WTC11 (cell line): Measurements from ENCODE around the gene UAP1L1. TPM values are rescaled to one million over a fixed set of nuclear protein-coding genes. Genes with fewer than 3 reads are reported as not detected.

Experiments
- ATAC-seq: fragments of 200-7000 bp; cut with Tn5 transposase; 2 replicates; pipeline ENCODE4 v1.10.0; 2021; ENCODE audit warnings: mild to moderate bottlenecking, moderate library complexity
- CTCF ChIA-PET: fragments of 300-600 bp; sonication (Branson Sonifier 250); formaldehyde crosslinking; loops from one replicate; lab custom pipeline; 2021; ENCODE audit warnings: antibody characterized with exemption; lab: Charles Lee
- POLR2A ChIA-PET: fragments of 350-600 bp; sonication (Branson Sonifier 250); formaldehyde crosslinking; loops from one replicate; lab custom pipeline; 2021; ENCODE audit warnings: antibody characterized with exemption; lab: Charles Lee
- DNase-seq: peaks from one replicate; pipeline ENCODE4 v3.0.0; 2021; ENCODE audit warnings: low spot score
- H3K27ac Mint-ChIP-seq: 2 replicates; pipeline ENCODE4 v1.8.0; 2021; ENCODE audit warnings: mixed read lengths
- H3K27me3 Mint-ChIP-seq: 2 replicates; pipeline ENCODE4 v1.8.0; 2021; ENCODE audit warnings: low read depth, mild to moderate bottlenecking, moderate library complexity, mixed read lengths
- H3K36me3 Mint-ChIP-seq: 2 replicates; pipeline ENCODE4 v1.8.0; 2021; ENCODE audit warnings: mixed read lengths
- H3K4me1 Mint-ChIP-seq: 2 replicates; pipeline ENCODE4 v1.8.0; 2022; ENCODE audit warnings: mixed read lengths
- H3K4me3 Mint-ChIP-seq: 2 replicates; pipeline ENCODE4 v1.8.0; 2021; ENCODE audit warnings: mild to moderate bottlenecking, moderate library complexity, mixed read lengths
- H3K9me3 Mint-ChIP-seq: 2 replicates; pipeline ENCODE4 v1.8.0; 2021; ENCODE audit warnings: mixed read lengths
- ATF1 ChIP-seq: sonication (generic); formaldehyde crosslinking; IDR thresholded peaks from 2 replicates; pipeline ENCODE4 v1.8.1; 2023; ENCODE audit warnings: mild to moderate bottlenecking, moderate library complexity, missing genetic modification reagents
- ATF3 ChIP-seq: sonication (generic); formaldehyde crosslinking; conservative IDR thresholded peaks from 2 replicates; pipeline ENCODE4 v1.8.1; 2022; ENCODE audit warnings: mild to moderate bottlenecking, missing genetic modification reagents
- CREB1 ChIP-seq: sonication (generic); formaldehyde crosslinking; IDR thresholded peaks from 2 replicates; pipeline ENCODE4 v1.8.0; 2023; ENCODE audit warnings: mild to moderate bottlenecking, missing genetic modification reagents
- EMX1 ChIP-seq: fragments of 250-450 bp; sonication (Bioruptor Pico); IDR thresholded peaks from 2 replicates; pipeline ENCODE4 v1.8.0; 2021; ENCODE audit warnings: mild to moderate bottlenecking
- FOXP1 ChIP-seq: sonication (generic); formaldehyde crosslinking; IDR thresholded peaks from 2 replicates; pipeline ENCODE4 v1.8.0; 2022; ENCODE audit warnings: missing genetic modification reagents, mild to moderate bottlenecking, moderate library complexity, borderline replicate concordance
- GRHL2 ChIP-seq: fragments of 250-450 bp; sonication (Bioruptor Pico); IDR thresholded peaks from 2 replicates; pipeline ENCODE4 v1.8.0; 2022; ENCODE audit warnings: mild to moderate bottlenecking, moderate library complexity; ENCODE audit not compliant: insufficient replicate concordance, severe bottlenecking
- IRF2 ChIP-seq: sonication (generic); formaldehyde crosslinking; IDR thresholded peaks from 2 replicates; pipeline ENCODE4 v1.8.0; 2022; ENCODE audit warnings: low read depth, missing genetic modification reagents, borderline replicate concordance
- JUN ChIP-seq: sonication (generic); formaldehyde crosslinking; IDR thresholded peaks from 2 replicates; pipeline ENCODE4 v1.8.0; 2023; ENCODE audit warnings: mild to moderate bottlenecking, missing genetic modification reagents
- KAT7 ChIP-seq: sonication (generic); formaldehyde crosslinking; IDR thresholded peaks from 2 replicates; pipeline ENCODE4 v1.8.1; 2023; ENCODE audit warnings: missing genetic modification reagents, mild to moderate bottlenecking, borderline replicate concordance
- MXD4 ChIP-seq: fragments of 250-450 bp; sonication (Bioruptor Pico); IDR thresholded peaks from 2 replicates; pipeline ENCODE4 v1.8.0; 2021; ENCODE audit warnings: mild to moderate bottlenecking, moderate library complexity, borderline replicate concordance
- MYBL2 ChIP-seq: sonication (generic); formaldehyde crosslinking; IDR thresholded peaks from 2 replicates; pipeline ENCODE4 v1.8.1; 2023; ENCODE audit warnings: mild to moderate bottlenecking, moderate library complexity, missing genetic modification reagents
- NR3C1 ChIP-seq: sonication (generic); formaldehyde crosslinking; conservative IDR thresholded peaks from 2 replicates; pipeline ENCODE4 v1.8.1; 2023; ENCODE audit warnings: low read depth, mild to moderate bottlenecking, missing genetic modification reagents
- SP1 ChIP-seq: sonication (generic); formaldehyde crosslinking; conservative IDR thresholded peaks from 2 replicates; pipeline ENCODE4 v1.8.1; 2022; ENCODE audit warnings: missing genetic modification reagents
- TCF7 ChIP-seq: sonication (generic); formaldehyde crosslinking; IDR thresholded peaks from 2 replicates; pipeline ENCODE4 v1.8.0; 2022; ENCODE audit warnings: mild to moderate bottlenecking, low read depth, missing genetic modification reagents, moderate library complexity
- ZNF121 ChIP-seq: sonication (generic); formaldehyde crosslinking; IDR thresholded peaks from 2 replicates; pipeline ENCODE4 v1.8.0; 2023; ENCODE audit warnings: missing genetic modification reagents
- ZNF138 ChIP-seq: sonication (generic); formaldehyde crosslinking; conservative IDR thresholded peaks from 2 replicates; pipeline ENCODE4 v1.8.1; 2022; ENCODE audit warnings: mild to moderate bottlenecking, moderate library complexity, missing genetic modification reagents
- ZNF263 ChIP-seq: sonication (generic); formaldehyde crosslinking; IDR thresholded peaks from 2 replicates; pipeline ENCODE4 v1.8.1; 2022; ENCODE audit warnings: low read depth, mild to moderate bottlenecking, moderate library complexity, missing genetic modification reagents
- ZNF671 ChIP-seq: fragments of 250-450 bp; sonication (Bioruptor Pico); IDR thresholded peaks from 2 replicates; pipeline ENCODE4 v1.8.0; 2021; ENCODE audit warnings: mild to moderate bottlenecking
- total RNA-seq: library from RNA; stranded (reverse); gene quantifications from 3 replicates; pipeline ENCODE4 v1.2.3, GENCODE V29; 2021
- TF ChIP-seq, protein P1 (sequence below): fragments of 200-600 bp; IDR thresholded peaks from 2 replicates; pipeline ENCODE4 v1.8.0; 2022; ENCODE audit warnings: antibody characterized with exemption
- TF ChIP-seq, protein P2 (sequence below): sonication (generic); formaldehyde crosslinking; IDR thresholded peaks from 2 replicates; pipeline ENCODE4 v1.8.0; 2022; ENCODE audit warnings: mild to moderate bottlenecking, missing genetic modification reagents
- TF ChIP-seq, protein P3 (sequence below): sonication (generic); formaldehyde crosslinking; conservative IDR thresholded peaks from 2 replicates; pipeline ENCODE4 v1.8.1; 2023; ENCODE audit warnings: mild to moderate bottlenecking, low read depth, missing genetic modification reagents, moderate library complexity
- TF ChIP-seq, protein P4 (sequence below): sonication (generic); formaldehyde crosslinking; IDR thresholded peaks from 2 replicates; pipeline ENCODE4 v1.8.1; 2022; ENCODE audit warnings: low read depth, mild to moderate bottlenecking, moderate library complexity, missing genetic modification reagents, borderline replicate concordance

Gene UAP1L1
- total RNA-seq, 1 experiment from 2014 or later, result 17.7 TPM

GRCh38 chr9:137116027-137116507 is 38.8 kb downstream of the UAP1L1 start:
- ATAC-seq (no peak), DNase-seq (no peak)
- Mint-ChIP-seq H3K4me1 (no peaks in the 10 kb centered on the region), H3K4me3 (no peak overlapping the region), H3K36me3 (no peaks in the 10 kb centered on the region), H3K27me3 (peaks cover 29% of the 10 kb centered on the region), H3K27ac (no peak overlapping the region), H3K9me3 (peaks cover 8% of the 10 kb centered on the region)
- ChIA-PET POLR2A (interaction anchor here (0.6 kb wide), 1 partner anchor 45 kb away, joined by 5 read pairs; the partner anchor contains the start of gene SAPCD2), CTCF (interaction anchor here (0.9 to 1.6 kb wide), 7 partner anchors 49 to 121 kb away, joined by 3 to 8 read pairs (median 7); partner anchors contain the start of gene RNF224)
- TF ChIP-seq, protein P1, sequence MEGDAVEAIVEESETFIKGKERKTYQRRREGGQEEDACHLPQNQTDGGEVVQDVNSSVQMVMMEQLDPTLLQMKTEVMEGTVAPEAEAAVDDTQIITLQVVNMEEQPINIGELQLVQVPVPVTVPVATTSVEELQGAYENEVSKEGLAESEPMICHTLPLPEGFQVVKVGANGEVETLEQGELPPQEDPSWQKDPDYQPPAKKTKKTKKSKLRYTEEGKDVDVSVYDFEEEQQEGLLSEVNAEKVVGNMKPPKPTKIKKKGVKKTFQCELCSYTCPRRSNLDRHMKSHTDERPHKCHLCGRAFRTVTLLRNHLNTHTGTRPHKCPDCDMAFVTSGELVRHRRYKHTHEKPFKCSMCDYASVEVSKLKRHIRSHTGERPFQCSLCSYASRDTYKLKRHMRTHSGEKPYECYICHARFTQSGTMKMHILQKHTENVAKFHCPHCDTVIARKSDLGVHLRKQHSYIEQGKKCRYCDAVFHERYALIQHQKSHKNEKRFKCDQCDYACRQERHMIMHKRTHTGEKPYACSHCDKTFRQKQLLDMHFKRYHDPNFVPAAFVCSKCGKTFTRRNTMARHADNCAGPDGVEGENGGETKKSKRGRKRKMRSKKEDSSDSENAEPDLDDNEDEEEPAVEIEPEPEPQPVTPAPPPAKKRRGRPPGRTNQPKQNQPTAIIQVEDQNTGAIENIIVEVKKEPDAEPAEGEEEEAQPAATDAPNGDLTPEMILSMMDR, result no peak
- TF ChIP-seq FOXP1 (no peak), TCF7 (CRISPR knock-in tag) (no peak), ZNF138 (CRISPR knock-in tag) (no peak), KAT7 (CRISPR knock-in tag) (no peak), JUN (CRISPR knock-in tag) (no peak), CREB1 (CRISPR knock-in tag) (no peak), MXD4 (CRISPR knock-in tag) (no peak), NR3C1 (no peak), EMX1 (no peak), ZNF263 (CRISPR knock-in tag) (no peak), MYBL2 (CRISPR knock-in tag) (no peak), ZNF121 (CRISPR knock-in tag) (no peak), IRF2 (CRISPR knock-in tag) (no peak), ZNF671 (CRISPR knock-in tag) (no peak), ATF3 (no peak)
- TF ChIP-seq, protein P2, sequence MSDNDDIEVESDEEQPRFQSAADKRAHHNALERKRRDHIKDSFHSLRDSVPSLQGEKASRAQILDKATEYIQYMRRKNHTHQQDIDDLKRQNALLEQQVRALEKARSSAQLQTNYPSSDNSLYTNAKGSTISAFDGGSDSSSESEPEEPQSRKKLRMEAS, result no peak
- TF ChIP-seq, protein P3, sequence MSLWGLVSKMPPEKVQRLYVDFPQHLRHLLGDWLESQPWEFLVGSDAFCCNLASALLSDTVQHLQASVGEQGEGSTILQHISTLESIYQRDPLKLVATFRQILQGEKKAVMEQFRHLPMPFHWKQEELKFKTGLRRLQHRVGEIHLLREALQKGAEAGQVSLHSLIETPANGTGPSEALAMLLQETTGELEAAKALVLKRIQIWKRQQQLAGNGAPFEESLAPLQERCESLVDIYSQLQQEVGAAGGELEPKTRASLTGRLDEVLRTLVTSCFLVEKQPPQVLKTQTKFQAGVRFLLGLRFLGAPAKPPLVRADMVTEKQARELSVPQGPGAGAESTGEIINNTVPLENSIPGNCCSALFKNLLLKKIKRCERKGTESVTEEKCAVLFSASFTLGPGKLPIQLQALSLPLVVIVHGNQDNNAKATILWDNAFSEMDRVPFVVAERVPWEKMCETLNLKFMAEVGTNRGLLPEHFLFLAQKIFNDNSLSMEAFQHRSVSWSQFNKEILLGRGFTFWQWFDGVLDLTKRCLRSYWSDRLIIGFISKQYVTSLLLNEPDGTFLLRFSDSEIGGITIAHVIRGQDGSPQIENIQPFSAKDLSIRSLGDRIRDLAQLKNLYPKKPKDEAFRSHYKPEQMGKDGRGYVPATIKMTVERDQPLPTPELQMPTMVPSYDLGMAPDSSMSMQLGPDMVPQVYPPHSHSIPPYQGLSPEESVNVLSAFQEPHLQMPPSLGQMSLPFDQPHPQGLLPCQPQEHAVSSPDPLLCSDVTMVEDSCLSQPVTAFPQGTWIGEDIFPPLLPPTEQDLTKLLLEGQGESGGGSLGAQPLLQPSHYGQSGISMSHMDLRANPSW (CRISPR knock-in tag), result no peak

DNA sequence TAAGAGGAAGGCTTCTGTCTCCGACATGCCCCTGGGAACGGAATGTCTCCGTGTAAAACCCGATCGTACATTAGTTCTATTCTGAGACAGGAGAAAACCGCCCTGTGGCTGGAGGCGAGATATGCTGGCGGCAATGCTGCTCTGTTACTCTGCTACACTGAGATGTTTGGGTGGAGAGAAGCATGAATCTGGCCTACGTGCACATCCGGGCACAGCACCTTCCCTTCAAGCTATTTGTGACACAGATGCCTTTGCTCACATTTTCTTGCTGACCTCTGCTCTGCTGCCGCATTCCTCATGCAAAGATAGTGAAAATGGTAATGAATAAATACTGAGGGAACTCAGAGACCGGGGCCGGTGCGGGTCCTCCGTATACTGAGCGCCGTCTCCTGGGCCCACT is 39.4 kb downstream of the UAP1L1 start:
- Mint-ChIP-seq H3K27ac (no peak overlapping the region), H3K36me3 (no peaks in the 10 kb centered on the region), H3K4me3 (no peak overlapping the region), H3K4me1 (no peaks in the 10 kb centered on the region), H3K27me3 (peaks cover 29% of the 10 kb centered on the region), H3K9me3 (peaks cover 8% of the 10 kb centered on the region)
- TF ChIP-seq, protein P4, sequence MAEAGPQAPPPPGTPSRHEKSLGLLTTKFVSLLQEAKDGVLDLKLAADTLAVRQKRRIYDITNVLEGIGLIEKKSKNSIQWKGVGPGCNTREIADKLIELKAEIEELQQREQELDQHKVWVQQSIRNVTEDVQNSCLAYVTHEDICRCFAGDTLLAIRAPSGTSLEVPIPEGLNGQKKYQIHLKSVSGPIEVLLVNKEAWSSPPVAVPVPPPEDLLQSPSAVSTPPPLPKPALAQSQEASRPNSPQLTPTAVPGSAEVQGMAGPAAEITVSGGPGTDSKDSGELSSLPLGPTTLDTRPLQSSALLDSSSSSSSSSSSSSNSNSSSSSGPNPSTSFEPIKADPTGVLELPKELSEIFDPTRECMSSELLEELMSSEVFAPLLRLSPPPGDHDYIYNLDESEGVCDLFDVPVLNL (CRISPR knock-in tag), result no peak
- TF ChIP-seq, protein P1, result no peak
- TF ChIP-seq ATF1 (CRISPR knock-in tag) (no peak), GRHL2 (CRISPR knock-in tag) (no peak), SP1 (no peak)
- DNase-seq (no peak), ATAC-seq (no peak)
- CTCF ChIA-PET, result interaction anchor here (1.1 to 2.2 kb wide), 3 partner anchors 49 to 120 kb away, joined by 3 to 12 read pairs (median 3); no protein-coding TSS in a partner anchor
- POLR2A ChIA-PET, result interaction anchor here (0.6 kb wide), 1 partner anchor 46 kb away, joined by 5 read pairs; the partner anchor contains the start of gene SAPCD2
